Stimulated activated effector memory CD8-positive, alpha-beta T cell treated with anti-CD3 and anti-CD28 coated beads, Interleukin-12 subunit alpha, Interleukin-12 subunit beta, amount 100 ng/mL, for 72 hours (primary cell): Measurements from ENCODE around the gene FAM20B.

Experiments used
- ATAC-seq: fragments of 150-1000 bp; cut with Tn5 transposase; 2 replicates; pipeline ENCODE4 v1.10.0; 2021
- DNase-seq, 2 donors: peaks; one replicate each; pipeline ENCODE4 v3.0.0; 2021 to 2022; ENCODE audit warnings: low spot score in 2 of 2
- H3K27ac Mint-ChIP-seq: one replicate; pipeline ENCODE4 v1.8.0; 2022; ENCODE audit warnings: mild to moderate bottlenecking, mixed read lengths
- H3K36me3 Mint-ChIP-seq: one replicate; pipeline ENCODE4 v1.8.0; 2022; ENCODE audit warnings: mild to moderate bottlenecking, mixed read lengths
- H3K4me1 Mint-ChIP-seq: one replicate; pipeline ENCODE4 v1.8.0; 2022; ENCODE audit warnings: mixed read lengths
- H3K4me3 Mint-ChIP-seq: one replicate; pipeline ENCODE4 v1.8.0; 2022; ENCODE audit warnings: mild to moderate bottlenecking, mixed read lengths
- H3K9me3 Mint-ChIP-seq: one replicate; pipeline ENCODE4 v1.8.0; 2022; ENCODE audit warnings: mixed read lengths

The FAM20B gene

GRCh38 chr1:179055937-179056336, 30.2 kb downstream of the FAM20B start:
- no peaks in the 10 kb centered on the region for H3K4me1 Mint-ChIP-seq
- no peak overlapping the region for H3K27ac Mint-ChIP-seq
- H3K9me3 Mint-ChIP-seq, result no peaks in the 10 kb centered on the region
- H3K4me3 Mint-ChIP-seq, result no peak overlapping the region
- H3K36me3 Mint-ChIP-seq, result peaks cover 13% of the 10 kb centered on the region
- ATAC-seq (no peak), DNase-seq (no peak)

- Mint-ChIP-seq H3K4me3 (no peak overlapping the region), H3K27ac (no peak overlapping the region), H3K4me1 (no peaks in the 10 kb centered on the region), H3K36me3 (peaks cover 32% of the 10 kb centered on the region), H3K9me3 (no peaks in the 10 kb centered on the region)
- ATAC-seq, result no peak
- DNase-seq, result no peak
These were observed 33.1 kb downstream of the FAM20B start for GRCh38 chr1:179058487-179059483.

- no peaks in the 10 kb centered on the region for H3K9me3 Mint-ChIP-seq
- H3K27ac Mint-ChIP-seq, result no peak overlapping the region
- peaks cover 46% of the 10 kb centered on the region for H3K36me3 Mint-ChIP-seq
- H3K4me1 Mint-ChIP-seq, result no peaks in the 10 kb centered on the region
- ATAC-seq (no peak), DNase-seq (no peak)
- H3K4me3 Mint-ChIP-seq, result no peak overlapping the region
These were observed 35.9 kb downstream of the FAM20B start for GRCh38 chr1:179061360-179062282.

DNA sequence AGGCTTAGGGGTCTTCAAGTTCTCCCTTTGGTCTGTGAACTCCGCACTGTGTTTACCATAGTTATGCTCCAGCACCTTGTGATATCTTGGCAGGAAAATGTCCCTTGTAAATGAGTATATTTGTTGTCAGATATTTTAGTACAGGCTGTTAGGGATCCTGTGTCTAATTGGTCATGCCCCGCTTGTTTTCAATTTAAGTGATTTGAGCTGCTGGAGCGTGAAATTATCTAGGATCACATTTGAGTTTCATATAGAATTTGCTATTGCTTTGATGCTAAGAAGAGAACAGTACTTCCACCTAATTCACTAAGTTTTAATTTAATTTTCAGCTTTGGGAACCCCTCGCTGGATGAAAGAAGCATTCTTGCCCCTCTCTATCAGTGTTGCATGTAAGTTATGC, 40.8 kb downstream of the FAM20B start:
- ATAC-seq (no peak), DNase-seq (no peak)
- Mint-ChIP-seq H3K27ac (no peak overlapping the region), H3K4me3 (no peak overlapping the region), H3K4me1 (no peaks in the 10 kb centered on the region), H3K36me3 (peaks cover 64% of the 10 kb centered on the region), H3K9me3 (no peaks in the 10 kb centered on the region)

- Mint-ChIP-seq H3K27ac (no peak overlapping the region), H3K36me3 (peaks cover 33% of the 10 kb centered on the region), H3K4me1 (peaks cover 12% of the 10 kb centered on the region), H3K9me3 (no peaks in the 10 kb centered on the region), H3K4me3 (no peak overlapping the region)
- ATAC-seq (no peak), DNase-seq (no peak)
These were observed 51.7 kb downstream of the FAM20B start for GRCh38 chr1:179077396-179077795.

GRCh38 chr1:179079113-179079761, 53.5 kb downstream of the FAM20B start:
- Mint-ChIP-seq H3K27ac (no peak overlapping the region), H3K4me3 (no peak overlapping the region), H3K4me1 (peaks cover 16% of the 10 kb centered on the region), H3K9me3 (no peaks in the 10 kb centered on the region), H3K36me3 (peaks cover 25% of the 10 kb centered on the region)
- DNase-seq, result peak; percentile 9 to 64
- ATAC-seq, result peak; percentile 33

DNA sequence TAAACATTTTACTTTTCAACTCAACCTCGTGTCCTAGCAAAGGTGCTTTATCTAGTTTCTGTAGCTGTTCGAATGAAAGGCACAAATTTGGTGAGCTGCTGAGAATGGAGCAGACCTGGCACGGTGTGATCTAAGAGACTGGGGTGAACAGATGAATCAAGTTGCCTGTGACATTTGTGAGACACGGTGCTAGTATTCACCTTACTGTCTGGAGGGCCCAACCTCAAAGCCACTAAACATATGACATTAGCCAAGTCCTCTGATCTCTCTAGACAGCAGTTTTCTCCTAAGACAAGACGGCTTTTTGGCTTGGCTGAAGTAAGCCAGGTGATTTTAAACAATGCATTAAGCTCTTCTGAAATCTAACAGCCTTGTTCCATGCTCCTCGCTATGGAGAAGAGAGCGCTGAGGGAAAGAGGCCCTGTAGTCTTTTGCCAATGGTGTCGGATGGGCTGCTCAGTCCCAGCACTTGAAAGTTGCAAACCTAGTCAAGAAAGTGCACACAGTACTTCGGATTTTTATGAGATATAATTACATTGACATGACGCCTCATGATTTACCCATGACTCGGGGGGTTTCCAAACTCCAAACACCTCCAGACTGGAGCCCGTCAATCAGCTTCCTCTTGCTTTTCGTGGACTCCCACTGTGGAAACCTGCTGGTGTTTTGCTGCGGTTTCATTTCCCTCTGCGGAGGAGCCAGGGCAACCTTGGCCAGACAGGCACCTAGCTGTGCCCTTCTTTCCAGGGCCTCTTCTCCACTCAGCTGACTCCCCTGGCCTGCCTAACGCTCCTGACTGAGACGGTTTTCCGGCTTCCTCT, 55.4 kb downstream of the FAM20B start:
- peaks cover 32% of the 10 kb centered on the region for H3K36me3 Mint-ChIP-seq
- ATAC-seq (peak; percentile 43), DNase-seq (peak in 1 of 2 donors; percentile 9)

GRCh38 chr1:179081687-179082332, 56.1 kb downstream of the FAM20B start, which contains the start of gene TOR3A:
TSS of gene TOR3A (plus strand) at chr1:179082070. CDS start at chr1:179082129, 59 bp downstream.
- Mint-ChIP-seq H3K27ac (peak within 1 kb of the TSS; percentile 93), H3K4me1 (peaks cover 16% of the 10 kb centered on the region), H3K9me3 (no peaks in the 10 kb centered on the region), H3K4me3 (peak within 1 kb of the TSS; percentile 90), H3K36me3 (peaks cover 40% of the 10 kb centered on the region)
- DNase-seq (peak; percentile 64 to 92), ATAC-seq (peak; percentile 85)

More for the DNA sequence above, 55.4 kb downstream of the FAM20B start:
- Mint-ChIP-seq H3K27ac (peak overlapping the region; percentile 93), H3K4me3 (peak overlapping the region; percentile 90), H3K4me1 (peaks cover 16% of the 10 kb centered on the region), H3K9me3 (no peaks in the 10 kb centered on the region)

DNA sequence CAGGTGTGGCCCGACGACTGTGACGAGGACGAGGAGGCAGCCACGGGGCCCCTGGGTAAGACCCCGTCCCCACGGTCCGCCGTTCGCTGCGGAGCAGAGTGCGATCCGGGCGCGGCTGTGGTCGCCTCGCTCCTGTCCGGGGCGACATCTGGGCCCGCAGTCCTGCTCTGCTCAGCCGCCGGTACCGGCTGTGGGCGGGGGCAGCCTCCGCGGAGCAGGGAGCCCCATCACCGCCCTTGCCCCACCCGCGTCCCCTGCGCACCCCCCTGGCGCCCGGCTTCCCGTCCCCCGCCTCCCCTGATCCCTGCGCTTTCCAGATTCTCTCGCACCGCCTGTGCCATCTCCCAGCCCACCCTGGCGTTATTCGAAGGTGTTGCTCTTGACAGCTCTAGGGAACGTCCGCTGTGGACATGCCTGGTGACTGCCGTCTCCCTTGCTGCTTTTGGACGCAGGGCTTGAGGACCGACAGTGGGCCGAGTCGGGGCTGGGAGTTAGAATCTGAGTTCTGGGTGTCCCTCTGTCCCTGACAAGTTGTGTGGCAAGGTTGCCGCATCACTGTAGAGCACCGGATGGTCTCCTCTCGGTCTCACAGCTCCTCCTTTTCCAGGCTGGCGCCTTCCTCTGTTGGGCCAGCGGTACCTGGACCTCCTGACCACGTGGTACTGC, 56.8 kb downstream of the FAM20B start:
- H3K36me3 Mint-ChIP-seq, result peaks cover 41% of the 10 kb centered on the region
- peak overlapping the region; percentile 93 for H3K27ac Mint-ChIP-seq
- peak overlapping the region; percentile 90 for H3K4me3 Mint-ChIP-seq
- ATAC-seq, result peak; percentile 53
- DNase-seq, result peak; percentile 21 to 75
- H3K9me3 Mint-ChIP-seq, result no peaks in the 10 kb centered on the region
- peaks cover 16% of the 10 kb centered on the region for H3K4me1 Mint-ChIP-seq

DNA sequence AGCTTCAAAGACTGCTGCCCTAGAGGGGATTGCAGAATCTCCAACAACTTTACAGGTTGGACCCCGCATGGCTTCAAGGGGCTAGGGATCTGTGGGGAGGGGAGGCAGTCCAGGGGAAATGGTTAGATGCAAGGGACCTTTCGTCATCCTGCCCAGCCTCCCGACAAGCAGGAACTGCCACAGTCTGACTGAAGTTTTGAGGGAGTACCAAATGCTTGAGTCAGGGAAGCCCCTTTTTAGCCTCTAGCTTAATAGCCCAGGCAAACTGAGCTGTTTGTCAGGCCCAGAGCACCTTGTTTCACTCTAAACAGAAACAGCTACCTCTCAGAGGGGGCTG, 57.3 kb downstream of the FAM20B start:
- Mint-ChIP-seq H3K4me1 (peaks cover 16% of the 10 kb centered on the region), H3K36me3 (peaks cover 41% of the 10 kb centered on the region), H3K4me3 (peak overlapping the region; percentile 90), H3K9me3 (no peaks in the 10 kb centered on the region), H3K27ac (peak overlapping the region; percentile 93)
- ATAC-seq, result peak; percentile 3
- DNase-seq, result no peak

GRCh38 chr1:179083533-179083932, 57.8 kb downstream of the FAM20B start:
- Mint-ChIP-seq H3K4me1 (peaks cover 16% of the 10 kb centered on the region), H3K27ac (peak overlapping the region; percentile 93), H3K9me3 (no peaks in the 10 kb centered on the region), H3K4me3 (peak overlapping the region; percentile 90), H3K36me3 (peaks cover 45% of the 10 kb centered on the region)
- ATAC-seq, result no peak
- no peak for DNase-seq

DNA sequence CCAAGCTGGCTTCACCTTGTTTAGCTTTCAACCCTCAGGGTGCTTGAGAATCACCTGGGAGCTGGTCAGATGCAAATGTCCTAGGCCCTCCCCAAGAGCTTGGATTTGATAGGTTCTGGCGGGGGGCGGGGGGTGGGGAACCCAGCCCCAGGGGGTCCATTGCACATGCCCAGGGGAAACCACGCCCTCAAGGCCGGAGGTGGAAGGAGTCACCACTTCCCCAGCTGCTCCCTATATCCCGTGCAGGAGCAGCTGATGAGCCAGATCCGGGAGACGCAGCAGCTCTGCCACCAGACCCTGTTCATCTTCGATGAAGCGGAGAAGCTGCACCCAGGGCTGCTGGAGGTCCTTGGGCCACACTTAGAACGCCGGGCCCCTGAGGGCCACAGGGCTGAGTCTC, 62.0 kb downstream of the FAM20B start:
- ATAC-seq, result no peak
- H3K4me1 Mint-ChIP-seq, result peaks cover 11% of the 10 kb centered on the region

DNA sequence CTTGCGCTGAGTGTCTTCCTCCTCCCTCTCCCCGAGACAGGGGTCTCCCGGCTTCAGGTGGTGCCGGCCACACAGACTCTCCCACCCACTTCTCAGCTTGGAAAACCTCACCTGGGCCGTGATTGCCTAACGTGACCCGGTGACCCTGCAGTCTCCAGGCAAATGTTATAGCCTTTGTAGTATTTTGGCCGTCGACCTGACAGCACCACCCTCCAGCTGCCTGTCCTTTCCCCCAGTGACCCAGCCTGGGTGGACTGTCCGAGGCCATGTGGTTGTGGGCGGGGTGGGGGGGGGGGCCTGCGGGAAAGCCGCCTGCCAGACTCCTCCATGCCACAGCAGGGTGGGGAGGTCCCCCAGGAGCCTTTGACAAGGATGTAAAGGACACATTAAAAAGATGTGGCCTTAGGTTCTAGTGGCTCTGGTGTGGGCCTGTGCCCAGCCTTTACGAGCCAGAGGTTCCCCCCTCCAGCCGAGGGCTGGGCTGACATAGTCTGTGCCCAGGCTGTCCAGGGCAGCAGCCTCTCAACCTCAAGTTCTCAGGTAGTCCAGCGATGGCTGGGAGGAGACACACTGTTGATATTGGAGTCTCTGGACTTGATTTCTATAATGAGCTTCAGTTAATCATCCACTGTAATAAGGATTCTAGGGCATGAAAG, 64.3 kb downstream of the FAM20B start:
- no peaks in the 10 kb centered on the region for H3K9me3 Mint-ChIP-seq
- peaks cover 71% of the 10 kb centered on the region for H3K36me3 Mint-ChIP-seq
- H3K4me3 Mint-ChIP-seq, result no peak overlapping the region
- peaks cover 10% of the 10 kb centered on the region for H3K4me1 Mint-ChIP-seq
- ATAC-seq (no peak), DNase-seq (no peak)
- peak overlapping the region; percentile 41 for H3K27ac Mint-ChIP-seq

More for the DNA sequence above, 62.0 kb downstream of the FAM20B start:
- no peaks in the 10 kb centered on the region for H3K9me3 Mint-ChIP-seq
- no peak for DNase-seq
- no peak overlapping the region for H3K4me3 Mint-ChIP-seq
- peak overlapping the region; percentile 58 for H3K27ac Mint-ChIP-seq
- H3K36me3 Mint-ChIP-seq, result peaks cover 60% of the 10 kb centered on the region
